ENCODE measurements around the gene ST7L. TPM values are rescaled to one million over a fixed set of nuclear protein-coding genes. Genes with fewer than 3 reads are reported as not detected.

The ST7L gene
- total RNA-seq, 4 donors from 2014 or later, result 13.8 to 25.2 (median 24.4) TPM

DNA sequence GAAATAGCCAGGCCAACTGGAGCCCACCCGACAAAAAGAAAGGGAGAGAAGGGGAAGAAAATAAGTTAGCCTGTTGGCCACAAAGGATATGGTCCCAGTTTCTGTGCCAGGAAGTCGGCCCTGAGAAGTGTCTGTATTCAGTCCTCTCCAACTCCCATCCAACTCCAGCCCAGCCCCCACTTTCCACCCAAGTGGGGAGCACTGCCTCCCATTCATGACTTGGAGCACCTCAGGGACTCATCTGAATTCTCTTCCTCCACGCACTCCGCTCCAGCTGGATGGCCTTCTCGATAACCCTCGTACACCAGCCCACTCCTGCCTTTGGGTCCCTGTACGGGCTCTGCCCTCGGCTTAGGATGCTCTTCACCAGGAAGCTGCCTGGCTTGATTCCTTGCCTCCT lies 112.2 kb downstream of the ST7L start:
- TF ChIP-seq POLR2A (IDR thresholded peaks at IDR 0.05), result no peak
- TF ChIP-seq, protein P1, sequence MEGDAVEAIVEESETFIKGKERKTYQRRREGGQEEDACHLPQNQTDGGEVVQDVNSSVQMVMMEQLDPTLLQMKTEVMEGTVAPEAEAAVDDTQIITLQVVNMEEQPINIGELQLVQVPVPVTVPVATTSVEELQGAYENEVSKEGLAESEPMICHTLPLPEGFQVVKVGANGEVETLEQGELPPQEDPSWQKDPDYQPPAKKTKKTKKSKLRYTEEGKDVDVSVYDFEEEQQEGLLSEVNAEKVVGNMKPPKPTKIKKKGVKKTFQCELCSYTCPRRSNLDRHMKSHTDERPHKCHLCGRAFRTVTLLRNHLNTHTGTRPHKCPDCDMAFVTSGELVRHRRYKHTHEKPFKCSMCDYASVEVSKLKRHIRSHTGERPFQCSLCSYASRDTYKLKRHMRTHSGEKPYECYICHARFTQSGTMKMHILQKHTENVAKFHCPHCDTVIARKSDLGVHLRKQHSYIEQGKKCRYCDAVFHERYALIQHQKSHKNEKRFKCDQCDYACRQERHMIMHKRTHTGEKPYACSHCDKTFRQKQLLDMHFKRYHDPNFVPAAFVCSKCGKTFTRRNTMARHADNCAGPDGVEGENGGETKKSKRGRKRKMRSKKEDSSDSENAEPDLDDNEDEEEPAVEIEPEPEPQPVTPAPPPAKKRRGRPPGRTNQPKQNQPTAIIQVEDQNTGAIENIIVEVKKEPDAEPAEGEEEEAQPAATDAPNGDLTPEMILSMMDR (IDR thresholded peaks at IDR 0.05), result no peak
- WGBS, 2 donors, result 94 to 95% methylated on average over 8 of the region's 8 CpGs
- DNase-seq (ENCODE audit: low spot score in 2 of 2), result no peak
- no peak overlapping the region for H3K4me3 ChIP-seq (ENCODE audit: low read depth, poor library complexity, severe bottlenecking)
- intact Hi-C loops (cut with DNase I; ENCODE audit: low total_unique reads), result loop anchor here (10.0 kb wide), 2 partner anchors 108 to 198 kb away; partner anchors contain the start of genes CAPZA1, RHOC and ST7L

DNA sequence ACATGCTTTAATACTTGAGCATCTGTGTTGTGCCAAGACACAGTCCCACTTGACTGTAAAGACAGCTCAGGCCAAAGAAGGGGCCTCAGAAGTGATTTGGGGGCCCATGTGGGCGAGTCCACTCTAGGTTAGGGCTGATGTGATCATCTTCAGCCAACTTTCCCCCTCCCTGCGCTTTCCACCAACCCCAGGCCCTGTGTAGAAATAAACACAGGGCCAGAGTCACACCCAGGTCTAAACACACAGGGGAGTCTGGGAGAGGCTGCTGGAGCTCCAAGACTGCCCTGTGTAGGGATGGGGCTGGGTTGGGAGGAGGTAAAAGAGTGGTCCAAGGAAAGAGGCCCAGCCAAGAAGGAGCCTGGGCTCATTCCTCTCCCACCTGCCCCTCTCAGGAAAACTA lies 112.6 kb downstream of the ST7L start:
- H3K4me3 ChIP-seq (ENCODE audit: low read depth, poor library complexity, severe bottlenecking), result no peak overlapping the region
- 83 to 96% methylated on average over 1 to 2 of the region's 2 CpGs for WGBS, 2 donors
- DNase-seq (ENCODE audit: low spot score in 2 of 2), result no peak
- intact Hi-C loops (cut with DNase I; ENCODE audit: low total_unique reads), result loop anchor here (10.0 kb wide), 2 partner anchors 108 to 198 kb away; partner anchors contain the start of genes CAPZA1, RHOC and ST7L
- TF ChIP-seq, protein P1 (IDR thresholded peaks at IDR 0.05), result no peak
- TF ChIP-seq POLR2A (IDR thresholded peaks at IDR 0.05), result no peak

DNA sequence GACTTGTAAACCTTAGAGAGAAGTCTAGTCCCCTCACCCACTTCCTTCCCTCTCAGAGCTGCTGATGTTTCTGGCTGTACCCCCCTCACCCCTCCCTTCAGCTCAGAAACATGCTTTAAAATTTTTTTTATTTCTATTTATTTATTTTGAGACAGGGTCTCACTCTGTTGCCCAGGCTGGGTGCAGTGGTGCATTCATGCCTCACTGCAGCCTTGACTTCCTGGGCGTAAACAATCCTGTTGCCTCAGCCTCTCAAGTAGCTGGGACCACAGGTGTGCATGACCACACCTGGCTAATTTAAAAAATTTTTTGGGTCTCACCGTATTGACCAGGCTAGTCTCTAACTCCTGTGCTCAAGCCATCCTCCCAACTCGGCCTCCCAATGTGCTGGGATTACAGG lies 113.1 kb downstream of the ST7L start:
- intact Hi-C loops (cut with DNase I; ENCODE audit: low total_unique reads), result loop anchor here (10.0 kb wide), 2 partner anchors 109 to 199 kb away; partner anchors contain the start of genes CAPZA1, RHOC and ST7L
- no peak for DNase-seq (ENCODE audit: low spot score in 2 of 2)
- TF ChIP-seq, protein P1 (IDR thresholded peaks at IDR 0.05), result no peak
- no peak for TF ChIP-seq POLR2A (IDR thresholded peaks at IDR 0.05)
- WGBS, 2 donors, result 95 to 96% methylated on average over 3 of the region's 3 CpGs
- H3K4me3 ChIP-seq (ENCODE audit: low read depth, poor library complexity, severe bottlenecking), result no peak overlapping the region

DNA sequence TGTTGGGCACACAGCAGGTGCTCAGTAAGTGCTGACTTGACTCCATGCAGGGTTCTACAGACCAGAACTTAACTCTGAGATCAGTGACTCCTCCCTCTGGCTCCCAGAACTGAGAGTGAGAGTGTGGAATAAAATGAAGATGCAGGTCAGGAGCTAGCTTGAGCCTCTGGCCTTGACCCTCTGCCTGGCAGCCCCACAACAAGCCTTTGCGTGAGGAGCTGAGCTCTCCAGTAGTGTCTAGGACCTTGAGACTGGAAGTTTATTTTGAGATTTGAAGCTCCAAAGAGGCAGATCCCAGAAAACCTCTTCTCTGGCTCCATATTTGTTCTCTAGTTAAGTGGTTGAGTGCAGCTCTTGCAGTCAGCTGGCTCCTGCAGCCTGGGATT lies 113.5 kb downstream of the ST7L start:
- intact Hi-C loops (cut with DNase I; ENCODE audit: low total_unique reads), result loop anchor here (10.0 kb wide), 2 partner anchors 109 to 199 kb away; partner anchors contain the start of genes CAPZA1, RHOC and ST7L
- no peak for DNase-seq (ENCODE audit: low spot score in 2 of 2)
- no peak overlapping the region for H3K4me3 ChIP-seq (ENCODE audit: low read depth, poor library complexity, severe bottlenecking)
- no peak for TF ChIP-seq POLR2A (IDR thresholded peaks at IDR 0.05)
- 67 to 100% methylated on average over 1 of the region's 1 CpG for WGBS, 2 donors

DNA sequence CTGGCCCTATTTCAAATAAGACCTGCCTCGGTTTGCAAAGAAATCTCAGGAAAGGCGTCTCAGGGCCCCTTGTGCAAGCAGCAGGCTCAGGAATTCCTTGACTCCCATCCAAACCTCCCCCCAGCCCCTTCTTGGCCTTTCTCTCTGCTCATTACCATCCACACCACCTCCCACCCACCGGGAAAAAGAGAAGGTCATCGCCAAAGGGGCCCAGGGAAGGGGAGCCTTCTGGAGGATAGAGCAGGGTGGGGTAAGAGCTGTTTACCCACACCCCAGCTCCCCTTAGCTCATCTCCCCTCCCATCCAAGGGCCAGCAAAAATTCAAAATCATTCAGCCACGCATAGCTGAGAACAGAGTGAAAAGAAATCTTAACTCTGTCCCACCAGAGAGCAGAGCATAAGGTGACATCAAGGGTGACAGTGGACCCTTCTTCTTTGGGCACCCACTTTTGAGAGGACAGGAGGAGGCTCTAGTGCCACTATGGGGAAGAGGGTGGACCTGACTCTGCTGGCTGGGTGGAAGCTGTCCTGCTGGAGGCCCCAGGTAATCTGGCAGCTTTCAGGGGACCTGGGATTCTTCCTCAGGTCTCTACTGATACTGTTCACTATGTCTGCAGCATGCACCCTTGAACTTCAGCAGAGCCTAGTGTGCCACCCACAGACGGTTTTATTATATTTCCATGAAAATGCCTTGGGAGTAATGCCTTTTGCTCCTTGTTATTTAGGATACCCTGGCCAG lies 114.1 kb downstream of the ST7L start:
- no peak for DNase-seq (ENCODE audit: low spot score in 2 of 2)
- 64 to 73% methylated on average over 6 of the region's 6 CpGs for WGBS, 2 donors
- TF ChIP-seq POLR2A (IDR thresholded peaks at IDR 0.05), result no peak
- TF ChIP-seq, protein P1 (IDR thresholded peaks at IDR 0.05), result no peak
- intact Hi-C loops (cut with DNase I; ENCODE audit: low total_unique reads), result loop anchor here (10.0 kb wide), 2 partner anchors 110 to 200 kb away; partner anchors contain the start of genes CAPZA1, RHOC and ST7L
- H3K4me3 ChIP-seq (ENCODE audit: low read depth, poor library complexity, severe bottlenecking), result no peak overlapping the region

DNA sequence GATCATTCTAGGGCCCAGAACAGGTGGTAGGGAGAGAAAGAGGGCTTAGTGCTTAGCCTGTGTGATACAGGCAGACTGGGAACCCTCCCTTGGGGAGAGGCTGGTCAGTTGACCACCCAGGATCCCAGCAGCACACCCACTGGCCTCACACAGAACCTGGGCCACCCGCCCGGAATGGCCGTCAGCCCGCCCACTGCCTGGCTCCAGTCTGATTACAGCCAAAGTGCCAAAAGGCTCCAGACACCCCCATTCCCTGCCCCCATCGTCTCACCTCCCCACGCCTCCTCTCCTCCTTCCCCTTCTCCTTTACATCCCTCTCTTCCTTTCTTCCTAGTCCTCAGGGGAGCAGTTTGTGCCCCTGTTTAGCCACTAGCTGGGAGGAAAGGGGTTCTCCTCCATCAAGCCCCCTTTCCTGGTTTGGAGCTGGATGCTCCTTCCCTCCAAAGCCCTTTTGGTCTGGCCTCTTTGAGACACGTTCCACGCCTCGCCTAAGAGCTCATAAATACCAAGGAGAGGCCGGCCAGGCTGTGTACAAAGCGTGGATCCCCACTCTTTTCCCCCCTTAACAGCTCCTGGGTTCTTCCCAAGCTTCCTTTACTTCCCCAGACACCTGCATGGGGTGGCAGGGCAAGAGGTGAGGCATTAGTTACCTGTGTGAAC lies 114.8 kb downstream of the ST7L start:
- 72 to 81% methylated on average over 11 of the region's 11 CpGs for WGBS, 2 donors
- intact Hi-C loops (cut with DNase I; ENCODE audit: low total_unique reads), result loop anchor here (10.0 kb wide), 2 partner anchors 111 to 201 kb away; partner anchors contain the start of genes CAPZA1, RHOC and ST7L
- DNase-seq (ENCODE audit: low spot score in 2 of 2), result no peak
- TF ChIP-seq, protein P1 (IDR thresholded peaks at IDR 0.05), result no peak
- TF ChIP-seq POLR2A (IDR thresholded peaks at IDR 0.05), result no peak
- H3K4me3 ChIP-seq (ENCODE audit: low read depth, poor library complexity, severe bottlenecking), result no peak overlapping the region

Measured in lower leg skin (tissue), 4 donors.